ENCODE results near the gene HYAL1.
"Not testable (repeated sequence)": the region's sequence is repeated elsewhere in the genome, so short reads cannot be mapped to it uniquely, and the experiment has no call there.

HYAL1 gene

GRCh38 chr3:50294089-50294488 is 9.3 kb downstream of the HYAL1 start:
- no peak for DNase-seq (ENCODE audit: low spot score)

DNA sequence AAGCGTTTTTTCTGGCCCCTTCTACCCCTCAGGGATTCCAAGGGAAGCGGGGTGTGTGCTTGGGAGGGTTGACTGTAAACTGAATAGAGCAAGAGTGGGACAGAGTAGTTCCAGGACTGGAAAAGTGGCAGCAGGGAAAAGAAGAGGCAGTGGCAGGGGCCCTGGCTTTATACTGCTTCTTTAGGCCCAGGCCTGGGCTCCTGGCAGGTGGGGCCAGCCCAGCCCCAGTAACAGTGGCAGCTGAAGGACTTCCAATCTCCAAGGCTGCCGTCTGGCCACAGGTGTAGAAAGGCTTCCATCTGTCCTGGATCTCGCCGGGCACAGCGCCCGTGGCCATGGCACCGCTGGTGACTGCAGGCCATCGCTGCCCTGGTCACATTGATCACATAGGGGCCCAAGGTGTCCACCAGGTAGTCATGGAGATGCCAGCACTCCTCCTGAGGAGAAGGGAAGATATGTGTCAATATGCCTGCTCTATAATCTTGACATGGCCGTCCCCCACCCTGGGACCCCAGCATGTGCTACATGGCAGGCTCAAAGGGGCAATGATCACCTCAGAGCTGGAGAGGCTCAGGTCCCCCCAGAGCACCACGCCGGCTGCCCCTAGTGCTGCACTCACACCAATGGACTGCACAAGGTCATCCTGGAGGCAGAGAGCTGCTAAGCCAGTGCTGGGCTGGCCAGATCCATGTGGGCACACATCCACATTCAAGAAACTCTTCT is 10.1 kb downstream of the HYAL1 start:
- DNase-seq (ENCODE audit: low spot score): no peak

- DNase-seq (ENCODE audit: low spot score): peak; percentile 99
Measured at GRCh38 chr3:50292159-50293078, 11.0 kb downstream of the HYAL1 start, which contains the start of gene IFRD2. IFRD2 (minus strand) TSS chr3:50292429; CDS start chr3:50292274, 155 bp downstream.

GRCh38 chr3:50290161-50290641 is 13.2 kb downstream of the HYAL1 start:
- DNase-seq (ENCODE audit: low spot score): no peak

DNA sequence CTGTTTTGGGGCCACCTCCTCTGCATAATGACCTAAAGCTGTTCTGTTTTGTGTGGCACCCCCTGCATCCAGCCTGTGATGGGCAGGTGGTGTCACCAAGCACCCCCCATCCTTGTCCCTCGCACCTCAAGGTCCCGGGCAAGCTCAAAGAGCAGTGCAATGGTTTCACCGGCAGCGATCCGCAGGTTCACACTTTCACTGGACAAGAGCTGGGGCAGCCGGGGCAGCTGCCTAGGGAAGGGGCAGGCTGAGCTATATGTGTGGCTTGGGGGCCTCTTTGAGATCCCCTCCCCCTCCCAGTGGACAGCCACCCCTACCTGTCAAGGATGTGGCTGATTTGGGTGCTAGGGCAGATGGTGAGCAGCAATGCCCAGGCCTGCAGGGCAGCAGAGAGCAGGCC is 14.2 kb downstream of the HYAL1 start:
- DNase-seq (ENCODE audit: low spot score): no peak

GRCh38 chr3:50288387-50289007 is 14.9 kb downstream of the HYAL1 start:
- no peak for DNase-seq (ENCODE audit: low spot score)

DNA sequence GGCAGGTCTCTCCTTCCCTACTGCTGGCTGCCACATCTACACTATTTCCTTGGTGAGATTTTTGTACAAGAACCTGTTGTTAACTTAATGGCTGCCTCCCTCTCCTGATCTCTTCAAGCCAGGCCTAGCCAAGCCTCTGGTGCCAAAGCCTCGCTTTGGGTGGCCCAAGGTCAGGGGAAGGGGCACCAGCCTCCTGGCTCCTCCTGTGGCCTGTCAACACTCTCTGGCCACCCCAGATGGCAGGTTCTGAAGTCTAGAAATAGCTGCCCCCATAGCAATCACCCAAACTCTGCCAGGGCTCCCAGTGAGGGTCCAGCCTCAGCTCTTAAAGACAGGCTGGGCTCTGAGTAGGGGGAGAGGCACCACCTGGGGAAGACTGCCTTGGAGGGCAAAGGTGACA is 16.1 kb downstream of the HYAL1 start:
- no peak for DNase-seq (ENCODE audit: low spot score)

GRCh38 chr3:50286322-50287227 is 16.8 kb downstream of the HYAL1 start:
- DNase-seq (ENCODE audit: low spot score): no peak

DNA sequence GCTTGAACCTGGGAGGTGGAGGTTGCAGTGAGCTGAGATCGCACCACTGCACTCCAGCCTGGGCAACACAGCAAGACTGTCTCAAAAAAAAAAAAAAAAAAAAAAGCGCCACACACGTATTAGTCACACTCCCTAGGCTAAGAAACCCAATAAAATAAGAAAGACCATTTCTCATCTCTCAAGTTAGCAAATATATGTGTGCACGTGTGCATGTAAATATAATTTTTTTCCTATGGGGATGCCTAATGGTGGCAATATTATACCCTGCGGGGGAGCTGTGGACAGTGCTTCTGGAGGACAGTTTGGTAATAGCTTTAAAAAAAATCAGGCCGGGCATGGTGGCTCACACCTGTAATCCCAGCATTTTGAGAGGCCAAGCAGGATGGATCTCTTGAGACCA is 19.3 kb downstream of the HYAL1 start:
- DNase-seq (ENCODE audit: low spot score): not testable (repeated sequence)

GRCh38 chr3:50279255-50280016 is 23.9 kb downstream of the HYAL1 start:
- DNase-seq (ENCODE audit: low spot score): no peak

- no peak for DNase-seq (ENCODE audit: low spot score)
Measured at GRCh38 chr3:50278880-50279224, 24.5 kb downstream of the HYAL1 start, which contains the start of gene LSMEM2. LSMEM2 (plus strand) TSS chr3:50279087; CDS start chr3:50279114, 27 bp downstream.

DNA sequence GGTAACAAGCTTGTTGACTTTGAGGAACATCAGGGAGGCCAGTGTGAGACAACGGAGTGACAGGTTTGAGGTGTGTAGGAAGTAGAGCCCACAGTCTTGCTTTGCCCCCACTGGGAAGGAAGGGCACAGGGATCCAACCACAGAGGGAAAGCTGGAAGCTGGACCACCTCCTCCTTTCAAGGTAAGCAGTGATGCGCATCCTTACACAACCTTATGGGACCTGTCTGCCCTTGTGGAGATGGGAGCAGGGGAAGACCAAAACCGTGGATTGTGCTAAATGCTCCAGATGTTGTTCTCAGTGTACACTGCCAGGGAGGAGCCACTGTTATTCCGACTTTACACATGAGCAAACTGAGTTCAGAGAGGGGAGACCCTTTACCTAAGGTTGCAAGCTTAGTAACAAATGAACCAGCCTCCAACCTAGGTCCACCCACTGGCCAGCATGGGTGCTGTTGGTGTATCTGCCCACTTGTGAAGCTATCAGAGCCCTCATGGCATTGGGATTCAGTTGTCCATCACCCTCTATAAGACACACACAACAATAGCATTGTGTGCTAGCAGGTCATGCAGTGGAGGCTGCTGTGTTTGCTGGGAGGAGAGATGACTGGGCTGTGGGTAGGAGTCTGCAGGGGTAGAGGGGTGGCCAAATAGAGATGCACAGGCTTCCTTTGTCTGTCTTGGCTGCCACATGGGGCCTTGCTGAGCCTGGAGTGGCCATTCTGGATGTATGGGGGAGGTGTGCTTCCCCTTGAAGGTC is 25.1 kb downstream of the HYAL1 start:
- no peak for DNase-seq (ENCODE audit: low spot score)

DNA sequence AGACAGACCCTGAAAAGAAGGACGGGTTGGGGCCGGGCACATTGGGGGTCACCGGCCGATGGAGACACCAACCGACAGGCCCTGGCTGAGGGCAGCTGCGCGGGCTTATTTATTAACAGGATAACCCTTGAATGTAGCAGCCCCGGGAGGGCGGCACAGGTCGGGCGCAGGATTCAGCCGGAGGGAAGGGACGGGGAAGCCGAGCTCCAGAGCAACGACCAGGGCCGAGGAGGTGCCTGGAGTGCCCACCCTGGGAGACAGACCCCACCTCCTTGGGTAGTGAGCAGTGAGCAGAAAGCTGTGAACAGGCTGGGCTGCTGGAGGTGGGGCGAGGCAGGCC is 26.6 kb downstream of the HYAL1 start:
- DNase-seq (ENCODE audit: low spot score): no peak

GRCh38 chr3:50275996-50276761 is 27.2 kb downstream of the HYAL1 start:
- DNase-seq (ENCODE audit: low spot score): peak; percentile 15

GRCh38 chr3:50275141-50275995 is 28.0 kb downstream of the HYAL1 start:
- DNase-seq (ENCODE audit: low spot score): no peak

DNA sequence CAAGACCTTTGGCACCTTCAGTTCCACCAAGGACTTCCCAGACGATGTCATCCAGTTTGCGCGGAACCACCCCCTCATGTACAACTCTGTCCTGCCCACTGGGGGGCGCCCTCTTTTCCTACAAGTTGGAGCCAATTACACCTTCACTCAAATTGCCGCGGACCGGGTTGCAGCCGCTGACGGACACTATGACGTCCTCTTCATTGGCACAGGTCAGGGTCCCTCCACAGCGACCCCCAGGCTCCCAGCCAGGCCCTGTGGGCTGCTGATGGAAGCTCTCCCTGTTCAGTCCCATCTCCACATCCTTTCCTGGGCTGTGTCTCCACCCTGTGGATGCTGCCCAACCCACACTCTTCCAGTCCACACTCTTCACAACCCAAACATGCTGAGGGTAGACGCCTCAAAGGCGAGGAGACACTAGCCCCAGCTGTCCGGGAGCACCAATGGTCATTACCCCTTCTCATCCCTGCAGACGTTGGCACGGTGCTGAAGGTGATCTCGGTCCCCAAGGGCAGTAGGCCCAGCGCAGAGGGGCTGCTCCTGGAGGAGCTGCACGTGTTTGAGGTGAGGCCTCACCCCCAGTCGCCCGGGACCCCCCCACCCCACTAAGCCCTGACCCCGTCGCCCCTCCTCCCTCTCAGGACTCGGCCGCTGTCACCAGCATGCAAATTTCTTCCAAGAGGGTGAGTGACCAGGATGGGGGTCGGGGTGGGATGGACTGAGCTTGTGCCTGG is 28.8 kb downstream of the HYAL1 start:
- DNase-seq (ENCODE audit: low spot score): peak; percentile 78

GRCh38 chr3:50273689-50274065 is 29.7 kb downstream of the HYAL1 start:
- no peak for DNase-seq (ENCODE audit: low spot score)

All from activated CD4-positive, alpha-beta T cell treated with anti-CD3 and anti-CD28 coated beads, Interleukin-2, Interleukin-4, amounts not matched to agents 100 ng/mL and 50 ng/mL, durations not matched to agents 16 hours and 8 hours (primary cell).